Measurements from ENCODE around the gene TDRD12.
"Not testable (repeated sequence)": the region's sequence is repeated elsewhere in the genome, so short reads cannot be mapped to it uniquely, and the experiment has no call there.

GRCh38 chr19:32848035-32848434 is 128.5 kb downstream of the TDRD12 start:
- TF ChIP-seq CTCF (IDR thresholded peaks at IDR 0.05; ENCODE audit: low read depth, low read length); EZH2phosphoT487 (IDR thresholded peaks at IDR 0.05; ENCODE audit: low read depth): not testable (repeated sequence)
